M059J (cell line): ENCODE results near the gene IGFBP1. TPM values are rescaled to one million over a fixed set of nuclear protein-coding genes. Genes with fewer than 3 reads are reported as not detected.

Experiments used
- DNase-seq: peaks from one replicate; pipeline ENCODE4 v3.0.0-alpha.2; 2012; ENCODE audit warnings: low read depth
- total RNA-seq: library from RNA; depleted of rRNA; stranded (reverse); fragments of >200 nt; shearing (Covaris generic); gene quantifications from 2 replicates; pipeline ENCODE4 v1.2.3, GENCODE V29; 2014

The IGFBP1 gene
- total RNA-seq, 1 experiment from 2014 or later = 0.07 TPM

DNA sequence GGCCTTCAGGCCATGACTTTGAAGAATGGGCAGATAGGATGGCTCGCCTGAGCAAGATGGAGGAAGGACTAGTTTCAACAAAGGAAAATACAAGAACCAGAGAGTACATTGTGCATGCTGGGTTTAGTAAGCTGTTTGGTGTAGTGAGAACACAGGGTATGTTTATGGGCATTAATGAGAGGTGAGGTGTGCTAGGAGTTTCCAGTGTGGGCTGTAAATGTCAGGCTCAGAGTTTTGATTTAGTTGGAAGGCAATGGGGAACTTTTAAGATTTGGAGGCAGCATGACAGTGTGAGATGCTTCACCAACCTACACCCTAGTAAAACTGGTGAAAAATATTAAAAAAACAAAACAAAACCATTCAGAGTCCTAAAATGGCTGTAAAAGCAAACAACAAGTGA, 13.3 kb downstream of the IGFBP1 start:
- no peak for DNase-seq

DNA sequence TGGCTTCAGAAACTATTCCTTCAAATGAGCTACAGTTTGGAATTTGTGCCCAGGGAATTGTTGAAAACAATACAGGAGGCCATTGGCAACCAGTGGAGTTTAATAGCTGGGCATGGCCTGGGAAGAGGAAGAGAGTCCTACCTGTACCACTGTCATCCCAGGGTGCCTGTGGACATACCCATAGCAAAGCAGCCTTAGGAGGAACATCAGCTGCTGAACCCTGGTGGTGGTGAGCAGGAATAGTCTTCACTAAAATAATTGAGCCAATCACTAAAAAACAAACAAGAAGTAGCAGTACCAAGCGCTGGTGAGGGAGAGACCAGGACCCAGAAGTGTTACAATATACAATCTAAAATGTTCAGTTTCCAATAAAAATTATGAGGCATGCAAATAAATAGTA, 14.5 kb downstream of the IGFBP1 start:
- DNase-seq = no peak

DNA sequence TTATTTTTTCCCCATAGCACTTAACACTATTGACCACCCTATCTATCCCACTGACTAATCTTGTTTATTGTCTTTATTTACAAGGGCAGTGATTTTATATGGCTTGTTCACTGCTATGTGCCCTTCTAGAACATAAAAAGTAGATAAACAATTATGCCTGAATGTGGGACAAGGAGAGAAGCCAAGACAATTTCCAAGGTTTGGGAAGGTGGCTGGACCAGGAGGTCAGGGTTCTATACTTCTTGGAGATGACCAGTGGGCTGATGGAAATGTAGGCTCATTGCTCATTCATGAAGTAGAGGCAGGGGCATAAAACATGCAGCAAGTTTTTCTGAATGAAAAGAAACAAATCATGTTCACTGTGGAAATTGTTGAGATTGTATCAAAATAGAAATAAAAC, 21.3 kb downstream of the IGFBP1 start:
- no peak for DNase-seq

DNA sequence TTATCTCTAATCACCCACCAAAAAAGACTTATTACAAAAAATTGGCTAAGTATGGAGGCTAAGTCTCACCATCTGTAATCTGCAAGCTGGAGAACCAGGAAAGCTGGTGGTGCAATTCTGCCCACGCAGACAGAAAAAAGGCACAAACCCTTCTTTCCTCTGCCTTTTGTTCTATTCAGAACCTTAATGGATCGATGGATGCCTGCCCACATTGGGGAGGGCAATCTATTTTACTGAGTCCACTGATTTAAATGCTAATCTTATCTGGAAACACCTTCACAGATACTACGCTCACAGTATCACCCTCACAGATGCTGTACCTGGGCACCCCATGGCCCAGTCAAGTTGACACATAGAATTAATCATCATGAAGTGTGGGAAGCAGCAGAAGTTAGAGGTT, 22.6 kb downstream of the IGFBP1 start:
- DNase-seq = no peak

DNA sequence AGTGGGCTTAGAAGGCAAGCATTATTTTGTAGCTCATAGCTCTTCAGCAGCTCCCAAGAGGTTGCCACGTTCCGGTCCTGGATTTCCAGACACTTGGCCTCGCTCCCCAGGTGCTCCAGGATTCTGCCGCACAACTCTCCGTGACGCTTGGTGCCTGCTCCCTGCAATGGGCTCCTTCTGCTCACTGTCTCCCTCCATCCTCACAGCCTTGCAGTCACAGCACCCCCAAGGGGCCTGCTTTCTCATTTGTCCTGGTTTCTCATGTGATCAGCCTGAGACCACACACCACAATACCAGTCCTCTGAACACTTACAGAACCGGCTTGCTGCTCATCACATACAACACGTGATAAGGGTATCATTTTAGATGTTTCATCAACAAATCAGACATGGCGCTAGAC, 23.0 kb downstream of the IGFBP1 start:
- no peak for DNase-seq

DNA sequence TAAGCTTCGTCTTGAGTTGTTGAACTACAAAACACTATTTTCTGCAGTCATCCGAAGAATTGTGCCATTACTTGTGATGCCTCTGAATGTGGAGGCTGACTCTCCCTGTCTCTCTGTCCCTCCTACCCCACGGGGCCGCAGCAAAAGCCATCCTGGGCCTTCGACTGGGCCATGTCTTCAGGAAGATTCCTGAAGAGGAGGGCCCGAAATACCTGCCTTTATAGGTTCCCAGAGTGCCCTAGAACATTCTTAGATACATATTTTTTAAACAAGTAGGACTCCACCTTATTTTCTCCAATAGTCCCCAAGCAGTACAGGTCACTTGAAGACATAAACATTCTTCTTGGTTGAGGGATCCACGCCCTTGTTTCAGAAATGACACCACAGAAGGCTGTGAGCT, 24.7 kb downstream of the IGFBP1 start:
- no peak for DNase-seq

DNA sequence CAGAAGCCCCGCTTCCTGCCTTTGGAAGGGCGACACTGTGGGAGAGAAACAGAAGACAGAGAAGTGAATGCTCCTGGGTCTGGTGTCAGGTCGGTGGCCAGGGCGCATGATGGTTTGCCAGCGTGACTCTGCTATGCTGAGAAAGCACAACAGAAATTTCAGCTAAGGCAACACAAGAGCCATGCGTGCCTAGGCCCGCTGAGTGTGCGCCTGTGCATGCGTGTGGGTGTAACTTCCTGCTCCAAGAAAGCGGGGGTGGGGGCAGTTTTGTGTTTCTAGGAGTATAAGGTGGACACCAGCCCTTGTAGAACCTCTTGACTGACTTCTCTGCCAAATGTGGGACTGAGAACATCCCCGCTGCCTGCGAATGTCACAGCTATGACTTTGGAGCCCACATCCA, 26.6 kb downstream of the IGFBP1 start:
- DNase-seq = no peak

DNA sequence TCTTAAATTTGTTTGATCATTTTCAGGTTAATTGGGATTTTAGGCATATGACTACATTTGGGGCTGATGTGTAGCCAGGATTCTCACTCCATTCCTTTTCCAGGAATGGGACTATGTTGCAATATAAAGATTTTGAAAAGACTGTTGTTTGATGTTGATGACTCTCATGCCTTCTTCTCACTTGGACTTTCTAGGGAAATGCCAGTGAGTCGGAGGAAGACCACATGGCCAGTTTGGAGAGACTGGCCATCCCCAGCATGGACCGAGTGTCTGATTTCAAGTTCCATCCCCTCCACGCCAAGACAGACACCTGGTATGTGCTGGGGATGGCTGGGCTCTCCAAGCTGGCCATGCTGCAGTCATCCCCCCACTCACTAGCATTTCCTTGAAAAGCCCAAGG, 27.3 kb downstream of the IGFBP1 start:
- DNase-seq = no peak

DNA sequence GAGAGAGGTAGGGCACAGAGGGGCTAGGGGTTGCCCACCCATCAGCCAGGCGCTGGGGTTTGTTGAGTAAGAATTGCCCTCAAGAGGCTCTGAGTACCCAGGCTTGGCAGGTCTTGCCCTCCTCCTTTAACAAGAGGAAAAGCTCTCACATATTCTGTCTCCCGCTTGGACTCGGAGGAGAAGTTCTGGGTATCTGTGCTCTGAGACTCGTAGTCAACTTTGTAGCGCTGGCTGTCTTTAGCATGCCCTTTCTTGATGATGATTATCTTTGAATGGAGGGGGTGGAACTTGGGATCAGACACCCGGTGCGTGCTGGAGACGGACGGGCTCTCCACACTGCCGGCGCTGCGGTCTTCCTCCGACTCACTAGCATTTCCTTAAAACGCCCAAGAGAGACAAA, 28.8 kb downstream of the IGFBP1 start:
- no peak for DNase-seq

DNA sequence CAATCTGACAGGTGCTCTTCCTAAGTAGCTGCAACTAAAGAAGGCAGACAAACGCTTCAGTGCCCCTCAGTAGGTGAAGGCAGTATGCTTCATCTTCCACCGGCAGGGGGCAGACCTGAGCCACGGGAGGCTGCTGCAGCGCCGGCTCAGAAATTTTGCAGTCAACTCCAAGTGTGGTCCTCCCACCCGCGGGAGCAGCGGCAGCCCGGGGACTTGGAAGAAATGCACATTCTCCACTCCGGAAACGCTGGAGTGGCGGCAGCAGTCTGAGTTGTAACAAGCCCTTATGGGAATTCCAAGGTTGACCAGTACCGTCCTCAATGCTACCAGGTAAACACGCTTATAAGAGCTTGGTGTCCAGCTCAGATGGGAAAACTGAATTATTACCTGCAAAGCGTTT, 29.4 kb downstream of the IGFBP1 start:
- DNase-seq = peak; percentile 65

DNA sequence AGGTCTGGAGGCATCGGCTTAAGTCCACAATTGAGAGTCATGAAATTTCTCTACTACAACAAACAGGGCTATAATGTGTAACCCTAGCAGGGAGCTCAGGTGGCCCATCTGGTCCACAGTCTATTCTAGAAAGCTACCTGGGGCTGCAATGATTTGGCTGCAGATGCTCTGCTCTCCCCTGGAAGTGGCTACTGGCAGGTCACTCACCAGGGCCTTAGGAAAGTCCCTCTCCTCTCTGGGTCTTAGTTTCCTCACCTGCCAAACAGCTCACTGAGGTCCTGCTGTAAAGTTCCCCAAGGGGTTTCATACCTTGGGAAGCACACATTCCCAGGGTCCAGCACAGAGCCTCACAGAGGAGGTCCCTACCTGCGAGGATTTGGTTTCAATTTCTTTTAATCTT, 30.3 kb downstream of the IGFBP1 start:
- no peak for DNase-seq

DNA sequence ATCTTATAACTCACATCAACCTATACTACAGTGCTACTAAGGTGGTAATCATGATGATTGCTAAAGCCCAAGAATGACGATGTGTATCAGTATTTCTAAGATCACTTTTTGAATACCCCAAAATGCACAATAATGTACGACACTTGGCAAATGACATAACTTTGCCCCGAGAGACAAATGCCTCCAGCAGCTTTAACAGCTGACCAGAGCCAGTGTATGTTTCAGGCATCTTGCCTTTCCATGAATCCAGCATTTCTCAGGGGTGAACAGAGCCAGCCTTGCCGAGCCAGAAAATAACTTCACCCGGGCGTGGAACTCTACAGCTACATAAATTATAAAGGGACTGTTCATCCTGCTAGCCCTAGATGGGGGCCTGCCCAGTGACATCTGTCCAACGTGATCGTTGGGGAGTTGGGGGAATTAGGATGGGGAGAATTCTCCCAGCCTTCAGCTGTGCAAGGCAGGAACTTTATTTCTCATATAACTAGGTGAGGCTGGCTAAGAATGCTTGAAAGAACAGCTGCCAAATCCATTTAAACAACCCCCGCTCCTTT, 31.0 kb downstream of the IGFBP1 start:
- no peak for DNase-seq

DNA sequence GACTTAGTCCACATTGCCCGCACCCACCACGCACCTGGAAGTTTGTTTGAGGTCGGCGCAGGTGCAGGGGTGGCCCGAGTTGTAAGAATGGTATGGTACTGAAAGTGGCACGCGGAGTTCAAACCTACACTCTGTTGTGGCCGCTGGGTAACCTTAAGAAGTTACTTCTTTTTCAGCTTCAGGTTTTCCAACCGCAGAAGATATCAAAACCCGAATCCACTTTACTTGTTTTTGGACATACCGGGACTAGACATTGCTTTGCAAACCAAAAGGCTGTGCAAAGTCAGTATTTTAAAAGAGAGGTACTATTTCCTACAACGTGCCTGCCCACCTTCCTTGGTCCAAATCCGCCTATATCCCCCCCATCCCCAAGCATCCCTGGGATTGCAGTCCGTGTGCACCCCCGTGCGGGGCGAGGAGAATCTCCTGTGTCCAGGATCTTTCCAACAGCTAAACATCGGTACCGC, 31.7 kb downstream of the IGFBP1 start:
- DNase-seq = no peak

DNA sequence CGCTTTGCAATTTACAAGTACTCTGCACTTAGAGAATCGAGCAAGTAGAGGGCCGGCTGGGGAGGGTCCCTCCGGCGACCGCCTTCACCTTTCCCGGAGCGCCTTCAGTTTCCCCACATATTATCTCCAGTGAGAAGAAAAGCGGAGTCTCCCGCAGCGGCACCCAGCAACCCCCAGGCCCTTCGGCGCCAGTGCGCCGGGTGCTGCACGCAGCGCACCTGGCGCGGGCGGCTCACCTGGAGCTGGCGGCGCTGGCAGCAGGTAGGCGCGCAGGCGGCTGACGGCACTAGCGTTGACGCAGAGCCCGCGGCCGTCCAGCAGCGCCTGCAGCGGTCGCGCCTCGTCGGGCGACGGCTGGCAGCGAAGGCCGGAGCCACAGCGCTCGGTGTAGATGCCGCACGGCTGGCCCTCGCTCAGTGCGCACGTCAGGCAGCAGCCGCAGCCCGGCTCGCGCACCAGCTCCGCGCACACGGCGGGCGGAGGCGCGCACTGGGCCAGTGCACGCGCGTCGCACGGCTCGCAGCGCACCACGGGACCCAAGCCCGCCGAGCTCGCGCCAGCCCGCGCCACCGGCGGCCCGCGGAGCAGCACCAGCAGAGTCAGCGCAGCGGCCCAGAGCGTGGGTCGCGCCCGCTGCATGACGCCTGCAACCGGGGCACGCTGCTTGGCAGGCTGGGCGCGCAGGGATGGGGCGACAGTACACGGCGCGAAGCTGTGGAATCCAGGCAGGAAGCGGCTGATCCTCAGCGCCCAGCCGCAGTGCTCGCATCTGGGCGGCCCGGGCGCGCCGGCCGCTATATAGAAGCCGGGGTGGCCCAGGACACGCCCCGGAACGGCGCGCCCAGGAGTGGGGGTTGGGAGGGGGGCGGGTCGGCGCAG, 32.5 kb downstream of the IGFBP1 start, which contains the start of gene IGFBP3:
Gene IGFBP3, minus strand, starts transcription at position 771 of the 879 bp plus-strand sequence. Its CDS starts 132 bp downstream, at position 639.
- DNase-seq = no peak

DNA sequence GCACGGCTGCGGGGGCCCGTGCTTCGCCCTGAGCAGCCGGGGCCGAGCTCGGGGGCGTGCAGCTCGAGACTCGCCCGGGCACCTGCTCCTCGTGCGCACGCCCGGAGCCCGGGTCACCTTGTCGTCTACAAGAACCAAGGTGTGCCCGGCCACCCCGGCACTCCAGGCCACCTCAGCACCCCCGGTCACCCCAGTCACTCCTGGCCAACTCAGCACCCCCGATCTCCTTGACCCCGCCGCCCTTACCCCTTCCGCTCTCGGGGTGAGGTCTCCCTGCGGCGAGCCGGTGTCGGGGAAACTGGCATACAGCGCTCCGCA, 33.1 kb downstream of the IGFBP1 start:
- DNase-seq = no peak

DNA sequence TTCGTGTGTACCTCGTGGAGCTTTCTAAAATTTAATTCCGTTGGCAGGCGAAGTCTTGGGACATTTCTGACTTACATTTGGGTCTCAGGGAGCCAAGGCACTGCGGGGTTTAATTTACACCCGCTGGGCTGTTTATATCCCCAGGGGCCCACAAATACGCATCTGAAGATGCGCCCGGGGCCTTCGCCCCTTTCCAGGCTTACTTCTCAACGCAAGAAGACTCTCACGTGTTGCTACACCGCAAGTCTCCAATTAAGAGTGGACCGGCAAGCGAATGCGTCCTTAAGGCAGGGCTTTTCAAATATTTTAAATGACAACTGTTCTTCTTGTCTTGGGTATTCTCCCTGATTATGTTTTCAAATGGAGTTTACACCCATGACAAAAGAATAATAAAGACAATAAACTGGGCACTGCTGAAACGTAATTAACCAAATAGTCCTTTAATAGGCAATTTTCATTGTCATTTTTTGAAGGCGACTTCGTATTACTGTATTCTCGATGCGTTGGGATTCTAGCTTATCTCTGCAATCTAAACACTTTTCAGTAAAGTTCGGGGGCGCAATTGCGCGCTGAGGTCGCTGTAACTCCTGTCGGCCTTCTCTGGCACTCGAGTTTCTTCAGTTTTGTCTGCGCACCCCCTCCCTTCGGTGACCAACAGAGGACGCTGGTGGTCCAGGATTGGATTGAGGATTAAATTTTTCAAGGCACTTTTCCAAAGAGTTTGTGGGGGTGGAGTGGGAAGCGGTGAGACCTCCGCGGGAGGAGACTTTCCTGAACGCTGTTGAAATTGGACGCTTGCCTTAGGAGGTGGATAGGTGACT, 33.6 kb downstream of the IGFBP1 start:
- peak; percentile 68 for DNase-seq

DNA sequence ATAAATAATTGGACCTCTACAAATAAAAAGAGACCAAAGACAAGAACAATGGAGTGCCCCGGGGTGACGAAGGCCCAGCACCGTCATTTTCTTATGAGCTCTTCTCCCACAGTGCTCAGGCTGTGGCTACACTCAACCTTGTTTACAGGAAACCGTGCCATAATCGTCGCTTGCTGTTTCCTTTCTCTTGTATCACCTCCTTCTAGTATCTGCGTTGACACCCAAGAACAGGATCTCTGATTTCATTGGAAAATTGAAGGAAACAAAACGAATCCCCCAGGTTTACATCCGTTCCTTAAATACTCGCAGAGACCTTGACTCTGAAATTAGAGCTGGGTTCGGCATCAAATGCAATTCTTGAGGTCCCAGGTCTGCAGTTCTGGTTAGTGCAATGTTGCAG, 34.5 kb downstream of the IGFBP1 start:
- peak; percentile 43 for DNase-seq

DNA sequence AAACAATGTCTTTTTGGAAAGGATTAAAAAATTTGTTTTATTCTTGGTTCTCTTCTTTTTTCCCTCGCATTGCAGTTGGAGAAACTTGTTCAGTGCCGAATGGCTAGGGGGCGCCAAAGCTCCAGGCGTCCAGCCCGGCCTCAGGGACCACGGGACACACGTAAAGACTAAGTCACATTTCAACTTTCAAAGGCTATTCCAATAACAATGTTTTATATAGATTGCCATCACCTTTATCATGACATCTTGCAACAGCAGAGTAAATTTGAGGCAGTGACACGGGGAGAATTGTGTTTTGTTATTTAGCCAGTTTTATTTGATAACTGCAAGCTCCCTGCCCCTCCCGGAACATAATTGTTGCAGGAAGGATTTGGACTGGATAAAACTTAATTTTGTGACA, 35.0 kb downstream of the IGFBP1 start:
- peak; percentile 77 for DNase-seq

DNA sequence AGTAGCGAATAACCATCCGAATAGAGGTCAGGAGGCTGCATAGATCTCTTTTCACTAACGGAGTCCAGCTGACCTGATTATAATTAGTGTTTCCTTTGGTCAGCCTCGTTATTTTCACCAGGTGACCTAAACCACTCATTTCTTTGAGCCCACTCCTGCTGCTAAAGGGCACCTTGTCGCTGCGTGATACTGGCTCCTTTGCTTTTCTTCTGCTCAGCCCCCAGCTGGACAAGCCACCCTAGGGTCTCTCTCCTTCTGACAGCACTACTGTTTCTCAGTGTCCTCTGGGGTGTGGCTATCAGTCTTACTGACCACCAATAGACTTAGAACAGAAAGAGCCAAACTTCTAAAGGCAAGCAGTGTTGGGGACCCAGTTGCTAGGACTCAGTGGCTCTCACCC, 35.5 kb downstream of the IGFBP1 start:
- no peak for DNase-seq

DNA sequence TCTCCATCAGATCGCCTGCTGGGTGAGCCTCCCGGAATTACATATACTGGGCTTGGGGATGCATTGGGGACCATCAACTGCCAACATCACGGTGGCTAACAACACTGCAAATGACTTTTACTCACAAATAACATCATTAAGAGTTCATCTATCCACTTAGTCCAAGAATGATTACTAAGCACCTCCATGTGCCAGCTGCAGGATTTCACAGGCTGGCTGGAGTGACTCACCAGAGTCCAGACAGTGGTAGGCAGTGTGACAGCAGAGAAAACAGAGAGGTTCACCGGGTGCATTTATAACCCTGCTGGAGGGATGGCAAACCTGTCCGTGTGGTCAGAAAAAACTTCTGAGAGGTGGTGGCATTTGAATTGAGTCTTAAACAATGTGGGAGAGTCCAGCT, 36.0 kb downstream of the IGFBP1 start:
- peak; percentile 93 for DNase-seq

DNA sequence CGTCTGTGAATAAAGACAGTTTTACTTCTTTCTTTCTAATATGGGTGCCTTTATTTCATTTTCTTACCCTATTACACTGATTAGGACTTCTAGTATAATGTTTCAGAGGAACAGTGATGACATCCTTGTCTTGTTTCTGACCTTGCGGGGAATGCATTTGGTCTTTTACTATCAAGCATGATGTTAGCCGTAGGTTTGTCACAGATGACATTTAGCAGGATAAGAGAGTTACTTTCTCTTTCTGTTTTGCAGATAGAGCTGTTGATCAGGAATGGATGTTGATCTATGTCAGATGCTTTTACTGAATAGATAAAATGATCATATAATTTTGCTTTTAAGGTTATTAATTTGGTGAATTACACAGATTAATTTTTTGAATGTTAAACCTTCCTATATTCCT, 39.4 kb downstream of the IGFBP1 start:
- no peak for DNase-seq

DNA sequence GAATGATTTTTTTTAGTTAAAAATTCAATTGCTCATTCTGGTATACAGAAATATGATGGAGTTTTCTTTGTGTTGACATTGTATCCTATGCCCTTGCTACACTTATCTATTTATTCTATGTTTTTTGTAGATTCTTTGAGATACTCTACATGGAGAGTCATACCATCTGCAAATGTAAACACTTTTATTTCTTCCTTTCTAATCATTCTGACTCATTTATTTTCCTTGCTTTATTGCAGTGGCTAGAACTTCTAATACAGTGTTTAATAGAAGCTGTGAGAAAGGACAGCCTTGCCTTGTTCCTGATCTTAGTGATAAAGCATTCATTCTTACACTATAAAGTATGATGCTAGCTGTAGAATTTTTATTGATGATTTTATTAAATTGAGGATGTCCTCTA, 42.7 kb downstream of the IGFBP1 start:
- no peak for DNase-seq

DNA sequence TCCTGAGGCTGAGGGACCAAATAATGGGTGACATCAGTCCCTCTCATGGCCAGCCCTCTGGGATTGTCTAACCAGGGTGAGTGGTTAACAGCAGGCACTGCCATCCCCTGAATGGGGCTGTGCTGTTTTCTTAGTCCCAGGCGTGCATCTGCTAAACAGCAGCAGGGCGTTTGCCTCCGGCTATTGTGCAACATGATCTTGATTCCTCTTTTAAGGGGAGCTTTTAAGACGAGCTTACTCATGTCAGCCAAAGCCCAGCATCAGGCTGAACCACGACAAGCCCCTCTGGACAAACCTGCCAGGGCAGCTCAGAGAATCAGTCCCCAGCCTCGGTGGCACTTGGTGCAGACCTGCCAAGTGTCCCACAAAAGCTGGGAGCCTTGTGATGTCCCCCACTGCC, 49.0 kb downstream of the IGFBP1 start:
- no peak for DNase-seq
